GDM1 (cell line): ENCODE measurements around the gene UQCR10.

Source experiments
- DNase-seq: peaks from one replicate; lab custom pipeline; 2025; lab: John Stamatoyannopoulos, UW

The UQCR10 gene

GRCh38 chr22:29765905-29766631, 1.1 kb upstream of the UQCR10 start:
- DNase-seq: no peak

- DNase-seq: peak; percentile 95
Observed at GRCh38 chr22:29766632-29767170, 468 bp upstream of the UQCR10 start, which contains the start of gene ZMAT5. ZMAT5 (minus strand) TSS chr22:29767007; CDS start chr22:29748544, 18,463 bp downstream.

- no peak for DNase-seq
Observed at GRCh38 chr22:29768052-29768693, 1.0 kb downstream of the UQCR10 start.

- DNase-seq: no peak
Observed at GRCh38 chr22:29769723-29770321, 2.7 kb downstream of the UQCR10 start.

GRCh38 chr22:29772170-29772641, 5.0 kb downstream of the UQCR10 start:
- DNase-seq: no peak

DNA sequence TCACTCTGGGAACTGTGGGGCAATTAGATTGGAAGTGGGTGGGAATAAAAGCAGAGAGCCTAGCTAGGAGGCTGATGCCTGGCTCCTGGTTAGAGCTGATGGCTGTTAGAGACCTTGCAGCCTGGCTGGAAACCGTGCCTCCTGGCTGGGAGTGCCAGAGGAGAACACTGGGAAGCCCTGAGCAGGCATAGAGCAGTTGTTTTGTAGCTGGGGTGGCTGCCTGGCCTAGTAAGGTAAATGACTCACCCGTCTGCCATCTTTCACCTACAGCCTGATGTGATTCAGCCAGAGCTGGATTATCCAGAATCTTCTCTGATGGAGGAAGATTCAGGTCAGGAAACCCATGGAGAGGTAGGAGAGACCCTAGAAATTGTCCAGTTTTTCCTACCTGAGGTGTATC, 6.1 kb downstream of the UQCR10 start:
- DNase-seq: no peak

- no peak for DNase-seq
Observed at GRCh38 chr22:29780220-29780619, 13.1 kb downstream of the UQCR10 start.

GRCh38 chr22:29780748-29781676, 13.8 kb downstream of the UQCR10 start:
- DNase-seq: no peak

- DNase-seq: no peak
Observed at GRCh38 chr22:29782061-29782845, 15.1 kb downstream of the UQCR10 start.

- DNase-seq: no peak
Observed at GRCh38 chr22:29784451-29785361, 17.5 kb downstream of the UQCR10 start.

GRCh38 chr22:29786031-29786430, 18.9 kb downstream of the UQCR10 start:
- no peak for DNase-seq

DNA sequence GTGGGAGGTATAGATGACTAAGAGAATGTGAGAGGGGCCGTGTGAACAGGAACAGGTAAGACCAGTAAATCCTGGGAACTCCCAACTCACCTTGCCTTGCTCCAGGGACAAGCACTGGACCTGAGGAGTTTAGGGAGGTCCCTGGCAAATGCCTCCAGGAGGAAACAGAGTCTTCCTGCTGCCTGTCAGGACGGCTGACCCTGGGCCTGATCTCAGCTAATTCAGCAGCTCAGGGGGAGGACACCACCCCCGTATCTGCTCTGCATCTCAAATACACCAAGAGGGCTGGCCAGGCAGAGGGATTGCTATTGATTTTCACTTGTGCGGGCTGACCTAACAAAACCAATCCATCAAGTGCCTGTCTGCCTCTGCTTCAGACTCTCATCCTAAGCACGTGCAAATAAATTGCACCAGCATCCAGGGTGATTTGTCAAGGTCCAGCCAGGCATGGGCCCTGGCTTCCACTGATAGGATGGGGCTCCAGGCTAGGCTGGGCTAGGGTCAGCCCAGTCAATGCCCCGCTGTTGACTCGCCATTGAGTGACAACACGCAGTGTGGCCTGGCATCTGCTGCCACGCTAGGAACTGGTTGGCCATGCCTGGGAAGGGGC, 20.3 kb downstream of the UQCR10 start:
- no peak for DNase-seq

DNA sequence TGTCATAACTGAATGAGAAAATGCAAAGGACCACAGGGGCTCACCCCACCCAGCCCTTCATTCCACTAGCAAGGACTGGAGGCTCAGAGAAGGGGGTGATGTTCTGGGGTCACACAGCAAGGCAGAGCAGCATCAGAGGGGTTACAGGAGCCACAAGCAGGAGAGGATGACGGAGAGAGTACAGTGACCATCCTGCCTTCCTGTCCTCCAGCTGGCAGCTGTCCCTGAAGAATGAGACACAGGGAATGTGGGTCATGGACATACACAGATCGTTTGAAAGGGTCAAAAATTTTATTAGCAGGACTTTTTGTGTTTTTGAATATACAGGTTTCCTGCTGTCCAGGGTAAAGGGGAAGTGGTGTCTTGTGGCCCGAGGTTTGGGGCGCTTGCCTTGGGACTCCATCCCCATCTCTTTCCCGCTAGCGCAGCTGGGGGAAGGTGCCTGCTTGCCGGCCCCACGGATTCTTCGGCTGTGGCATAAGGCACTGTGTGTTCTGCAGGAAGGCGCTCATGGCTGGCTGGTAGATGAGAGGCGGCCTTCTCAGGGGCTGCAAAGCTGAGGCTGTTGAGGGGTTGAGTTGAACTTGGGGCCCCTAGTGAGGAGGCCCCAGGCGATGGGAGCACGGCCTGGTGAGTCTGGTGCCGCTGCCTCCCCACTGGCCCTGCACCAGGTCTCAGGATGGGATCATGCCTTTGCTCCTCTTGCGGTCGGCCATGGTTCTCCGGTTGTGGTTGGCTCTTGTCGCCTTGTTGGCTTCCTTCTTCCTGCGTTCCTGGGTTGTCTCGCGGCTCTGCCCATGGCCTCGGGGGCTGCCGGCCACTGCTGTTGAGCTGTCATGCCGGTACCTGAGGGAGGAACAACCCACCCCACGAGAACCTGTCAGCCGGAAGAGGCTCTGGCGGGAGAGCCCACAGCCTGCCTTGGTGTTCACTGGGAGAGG, 21.4 kb downstream of the UQCR10 start:
- DNase-seq: no peak

DNA sequence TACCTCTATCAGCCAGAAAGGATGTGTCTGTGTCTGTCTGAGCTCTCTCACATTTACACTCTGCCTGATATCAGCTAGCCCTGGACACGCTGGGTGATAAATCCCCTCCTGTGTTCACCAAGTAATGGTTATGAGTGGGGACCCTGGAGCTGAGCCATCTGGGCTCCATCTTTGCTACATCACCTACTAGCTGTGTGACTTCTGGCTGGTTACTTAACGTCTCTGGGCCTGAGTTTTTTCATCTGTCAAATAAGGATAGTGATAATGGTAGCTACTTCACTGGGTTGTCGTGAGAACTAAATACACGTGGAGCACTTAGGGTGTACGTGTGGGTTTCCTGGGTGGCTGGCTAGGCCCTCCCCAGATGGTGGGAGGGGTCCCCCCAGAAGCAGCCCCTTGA, 22.9 kb downstream of the UQCR10 start:
- no peak for DNase-seq

GRCh38 chr22:29793396-29793795, 26.2 kb downstream of the UQCR10 start:
- DNase-seq: no peak

DNA sequence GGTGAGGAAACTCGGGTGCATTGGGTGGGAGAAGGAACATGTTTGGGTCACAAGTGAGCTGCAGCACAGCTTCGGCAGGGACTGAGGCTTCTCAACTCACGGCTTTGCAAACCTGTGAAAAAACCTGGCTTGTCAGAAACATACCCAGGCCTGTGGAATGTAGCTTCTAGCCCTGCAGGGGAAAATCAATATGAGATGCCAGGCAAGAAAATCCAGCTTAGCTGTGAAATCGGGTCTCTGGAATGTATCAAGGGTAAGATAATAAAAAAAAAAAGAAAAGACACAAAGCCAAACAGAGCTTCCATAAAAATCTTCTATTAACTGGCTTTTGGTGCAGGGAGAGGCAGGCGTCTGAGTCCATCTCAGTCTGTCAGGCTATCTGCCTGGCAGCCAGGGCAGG, 28.5 kb downstream of the UQCR10 start:
- DNase-seq: no peak

- no peak for DNase-seq
Observed at GRCh38 chr22:29797351-29797750, 30.2 kb downstream of the UQCR10 start.

GRCh38 chr22:29798318-29798717, 31.1 kb downstream of the UQCR10 start:
- DNase-seq: peak; percentile 8
